Hypothalamus (tissue), 51 donors: ENCODE results near the gene GRM7.

Source experiments
- DNase-seq, 51 donors: peaks; one replicate each; lab custom pipeline; 2025; lab: John Stamatoyannopoulos, UW

Gene GRM7

DNA sequence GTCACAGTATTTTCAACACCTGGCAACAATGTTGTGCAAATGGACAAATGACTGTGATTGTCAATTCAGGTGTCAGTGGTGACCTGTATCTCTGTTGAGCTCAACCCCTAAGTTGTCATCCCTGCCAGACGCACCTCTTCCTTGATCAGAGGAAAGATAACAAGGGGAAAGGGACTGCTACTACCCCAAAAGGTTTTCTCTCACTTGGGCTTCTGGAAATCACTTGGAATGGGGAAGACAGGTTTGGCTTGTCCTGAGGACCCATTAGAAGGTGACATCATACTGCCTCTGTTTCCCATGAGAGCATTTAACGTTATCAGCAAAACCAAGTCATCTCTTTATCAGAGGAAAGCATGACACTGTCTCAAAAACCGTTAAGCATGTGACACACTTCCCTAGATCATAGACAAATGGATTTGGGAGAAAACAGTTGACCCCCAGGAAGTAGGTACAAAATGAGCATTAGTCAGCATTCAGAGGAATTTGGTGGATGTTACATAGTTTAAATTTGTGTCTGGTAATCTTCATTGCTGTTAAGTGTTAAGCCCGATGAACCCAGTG is 769.5 kb downstream of the GRM7 start:
- DNase-seq = no peak

- DNase-seq = peak in 18 of 51 donors; percentile 1 to 29 (median 7)
Observed at GRCh38 chr3:7630925-7631324, 770.0 kb downstream of the GRM7 start.

DNA sequence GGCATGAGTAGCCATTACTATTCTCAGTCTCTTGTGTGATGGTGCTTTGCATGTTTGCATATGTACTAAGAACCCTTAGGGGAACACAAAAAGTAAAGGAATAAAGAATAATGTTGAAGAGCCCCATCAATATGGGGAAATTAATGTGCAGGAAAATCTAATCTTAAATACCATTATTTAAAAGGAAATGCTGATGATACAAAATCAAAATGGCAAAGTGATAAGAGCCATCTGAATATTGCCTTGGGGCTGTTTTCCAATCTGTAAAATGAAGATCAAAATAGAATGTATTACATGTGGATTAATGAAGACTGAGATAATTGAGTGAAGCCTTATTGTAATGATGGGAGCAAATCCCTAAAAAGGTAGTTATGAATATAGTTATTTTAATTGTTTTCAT is 771.4 kb downstream of the GRM7 start:
- DNase-seq = no peak

DNA sequence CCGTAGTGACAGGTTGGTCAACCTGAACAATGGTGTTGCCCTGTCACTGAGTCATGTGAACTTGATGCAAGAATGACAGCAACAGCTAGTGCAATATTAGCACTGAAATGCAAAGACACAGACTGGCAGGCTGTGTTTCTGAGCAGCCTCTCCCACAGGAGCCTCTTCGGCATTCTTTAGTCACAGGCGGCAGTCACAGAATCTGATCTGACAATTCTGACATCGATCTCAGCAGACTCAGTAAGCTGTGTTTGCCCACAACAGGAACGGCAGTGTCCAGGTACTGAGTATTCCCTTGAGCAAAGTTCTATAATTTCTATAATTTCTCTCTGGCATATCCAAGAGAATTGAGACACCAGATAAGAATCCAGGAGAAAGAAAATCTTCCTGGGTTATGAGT is 776.8 kb downstream of the GRM7 start:
- DNase-seq = no peak

DNA sequence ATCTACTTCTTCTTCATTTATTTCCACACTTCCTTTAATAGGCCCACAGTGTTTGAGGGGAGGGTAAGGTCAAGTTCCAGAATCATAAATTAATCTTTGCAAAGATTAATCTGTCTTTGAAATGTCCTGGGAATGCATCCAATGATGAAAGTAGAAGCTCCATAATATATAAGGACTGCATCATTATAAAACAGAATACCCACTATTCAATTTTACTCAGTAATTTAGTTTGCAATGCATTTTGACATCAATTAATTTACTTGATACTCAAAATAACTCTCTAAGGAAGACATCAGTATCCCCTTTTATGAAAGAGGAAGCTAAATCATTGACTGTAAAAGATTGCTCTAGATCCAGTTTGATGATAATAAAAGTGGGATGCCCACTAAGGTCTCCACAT is 777.2 kb downstream of the GRM7 start:
- no peak for DNase-seq

GRCh38 chr3:7640787-7641186 is 779.9 kb downstream of the GRM7 start:
- no peak for DNase-seq

DNA sequence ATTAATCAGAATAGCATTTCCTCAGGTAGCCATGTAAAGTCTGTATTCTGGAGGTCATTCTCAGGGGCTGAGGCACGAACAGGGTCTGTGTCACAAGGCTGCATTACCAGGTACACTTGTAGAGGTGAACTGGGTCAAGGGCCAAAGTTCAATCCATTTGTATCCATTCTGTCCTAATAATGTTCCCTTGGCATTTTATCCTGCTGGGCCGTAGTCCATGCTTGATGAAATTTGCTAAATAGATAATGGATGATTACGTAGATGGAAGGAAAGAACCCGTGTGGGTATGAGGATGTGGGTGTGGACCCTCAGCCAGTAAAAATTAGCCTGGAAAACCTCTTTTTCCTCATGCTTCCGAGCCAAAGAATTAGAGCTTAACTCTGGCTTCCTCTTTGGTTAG is 785.9 kb downstream of the GRM7 start:
- DNase-seq = no peak

DNA sequence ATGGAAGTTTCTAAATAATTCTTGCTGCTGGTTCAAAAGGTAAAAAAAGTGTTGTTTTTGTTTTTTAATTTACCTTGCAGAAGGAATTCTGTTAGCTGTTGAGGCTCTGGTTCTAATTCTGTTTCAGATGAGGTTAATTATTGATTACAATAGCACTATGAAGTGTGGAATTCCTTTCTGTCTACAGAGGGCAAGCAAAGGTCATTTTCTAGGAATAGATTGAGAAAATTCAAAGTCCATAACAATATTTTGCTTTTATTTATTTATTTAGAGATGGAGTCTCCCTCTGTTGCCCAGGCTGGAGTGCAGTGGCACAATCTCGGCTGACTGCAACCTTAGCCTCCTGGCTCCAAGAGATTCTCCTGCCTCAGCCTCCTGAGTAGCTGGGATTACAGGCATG is 789.6 kb downstream of the GRM7 start:
- DNase-seq = no peak

- DNase-seq = peak in 3 of 51 donors; percentile 2 to 39 (median 21)
Observed at GRCh38 chr3:7651274-7651673, 790.4 kb downstream of the GRM7 start.

GRCh38 chr3:7657214-7658112 is 796.5 kb downstream of the GRM7 start:
- DNase-seq = no peak

DNA sequence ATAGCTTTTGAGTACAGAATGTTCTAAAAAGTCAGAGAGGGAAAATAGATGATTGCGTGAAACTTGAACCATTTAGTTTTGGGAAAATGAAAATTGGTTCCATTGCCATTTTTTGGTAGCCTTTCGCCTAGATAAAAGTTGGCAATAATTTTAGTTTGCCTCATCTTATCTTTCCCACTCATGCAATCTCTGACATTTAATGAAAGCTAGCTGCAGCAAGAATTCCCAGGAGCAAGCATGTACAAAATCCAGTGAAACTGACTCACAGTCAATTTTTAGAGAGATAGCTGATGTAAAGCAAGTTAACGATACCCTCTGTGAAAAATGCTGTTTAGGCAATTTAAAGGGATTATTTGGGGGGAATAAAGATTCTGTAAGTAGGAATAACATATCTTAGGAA is 797.4 kb downstream of the GRM7 start:
- DNase-seq = no peak

DNA sequence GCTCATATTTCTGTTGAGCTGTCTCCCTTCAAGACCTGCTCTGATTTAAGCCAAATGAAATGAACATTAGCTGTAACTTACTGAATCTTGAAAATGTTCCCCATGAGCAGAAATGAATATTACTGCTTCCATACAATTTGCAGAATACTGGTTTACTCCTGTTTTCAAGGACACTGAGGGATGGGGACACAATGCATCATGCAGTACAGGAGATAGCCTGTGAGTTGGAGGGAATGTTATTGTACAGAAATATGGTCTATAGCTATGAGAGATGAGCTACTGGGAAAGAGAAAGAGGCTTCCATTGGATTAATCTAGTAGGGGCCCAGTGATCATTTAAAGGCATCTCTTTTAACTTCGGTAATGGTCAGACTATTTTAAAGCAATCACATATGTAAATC is 798.2 kb downstream of the GRM7 start:
- DNase-seq = peak in 1 of 51 donors; percentile 6

DNA sequence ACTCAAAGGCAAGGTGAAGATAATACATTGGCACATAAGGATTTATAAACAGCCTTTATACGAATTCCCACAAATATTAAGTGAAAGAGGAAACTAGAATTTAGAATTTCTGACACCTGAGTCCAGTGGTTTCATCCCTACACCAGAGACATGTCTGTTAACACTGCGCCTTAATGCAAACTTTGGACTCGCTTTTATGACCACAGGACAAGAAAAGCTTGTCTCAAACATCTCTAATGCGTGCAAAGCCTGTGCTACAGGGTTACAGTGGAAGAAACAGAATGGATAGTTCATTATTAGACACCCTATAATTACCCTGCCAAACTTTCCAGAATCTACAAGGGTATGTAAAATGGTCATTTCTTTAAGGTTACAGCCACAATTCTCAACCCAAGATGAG is 802.9 kb downstream of the GRM7 start:
- no peak for DNase-seq

DNA sequence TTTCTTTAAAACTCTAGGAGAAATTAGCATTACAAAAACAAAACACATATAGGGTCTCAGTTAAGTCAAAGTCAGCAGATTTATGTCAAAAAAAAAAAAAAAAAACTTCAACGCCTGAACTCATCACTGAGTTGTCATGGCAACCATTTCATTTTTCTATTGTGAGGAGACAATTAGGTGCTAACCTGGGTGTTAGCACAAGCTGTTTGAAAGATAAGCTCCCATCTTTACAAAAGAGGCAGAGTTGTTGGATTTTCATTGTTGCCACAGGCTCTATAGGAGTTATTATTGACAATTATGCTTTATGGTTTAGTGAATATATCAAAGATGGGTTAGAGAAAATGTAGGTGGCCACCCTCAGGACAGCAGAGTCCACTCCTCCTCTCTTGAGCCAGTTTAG is 806.9 kb downstream of the GRM7 start:
- no peak for DNase-seq

DNA sequence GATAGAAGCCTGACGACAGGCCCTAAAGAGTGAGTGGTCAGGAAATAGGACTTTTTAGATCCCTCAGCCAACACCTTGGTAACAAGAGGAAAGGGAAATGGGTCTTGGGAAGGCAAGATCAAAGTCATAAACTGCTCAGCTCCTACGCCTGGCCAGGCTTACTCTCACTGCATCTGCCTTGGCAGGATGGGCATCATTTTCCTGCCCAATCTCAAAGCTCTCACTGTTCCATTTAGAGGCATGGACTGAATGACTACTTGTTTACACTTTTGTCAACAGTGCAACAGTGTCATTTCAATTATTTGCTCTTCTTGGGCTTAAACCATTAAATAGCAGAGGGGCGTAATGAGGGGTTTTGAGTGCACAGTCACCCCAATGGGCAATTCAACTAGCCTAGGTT is 808.7 kb downstream of the GRM7 start:
- peak in 21 of 51 donors; percentile 1 to 58 (median 25) for DNase-seq

DNA sequence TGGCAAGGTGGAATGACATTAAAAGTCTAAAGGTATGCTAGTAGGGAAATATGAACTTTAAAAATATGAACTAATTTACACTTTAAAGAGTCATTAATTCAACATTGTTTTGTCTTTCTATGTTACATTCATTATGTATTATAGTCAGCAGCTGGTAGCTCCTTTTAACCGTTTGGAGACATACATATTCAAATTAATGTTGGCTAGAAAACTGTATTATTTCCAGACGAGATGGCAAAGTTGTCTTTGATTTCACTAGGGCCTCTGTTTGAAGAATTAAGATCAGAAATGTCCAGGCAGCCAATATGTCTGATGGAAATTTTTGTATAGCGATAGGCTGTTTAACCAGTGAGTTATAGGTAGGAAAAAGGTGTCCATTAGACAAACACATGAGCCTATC is 817.6 kb downstream of the GRM7 start:
- no peak for DNase-seq

GRCh38 chr3:7682822-7683229 is 821.9 kb downstream of the GRM7 start:
- peak in 1 of 51 donors; percentile 9 for DNase-seq

DNA sequence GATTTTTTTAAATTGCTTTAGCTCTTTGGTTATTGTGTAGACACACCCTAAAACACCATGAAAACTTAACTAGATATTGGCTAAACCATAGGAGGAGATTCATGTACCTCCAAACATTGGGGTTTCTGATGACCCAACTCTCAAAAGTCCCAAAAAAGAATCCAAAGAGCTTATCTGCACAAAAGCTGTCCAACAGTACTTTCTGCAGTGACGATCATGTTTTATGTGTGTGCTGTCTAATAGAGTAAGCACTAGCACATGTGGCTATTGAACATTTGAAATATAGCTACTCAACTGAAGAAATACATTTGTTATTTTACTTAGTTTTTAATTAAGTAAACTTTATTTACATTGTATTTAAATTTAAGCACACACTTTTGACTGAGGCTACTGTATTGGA is 822.5 kb downstream of the GRM7 start:
- no peak for DNase-seq

DNA sequence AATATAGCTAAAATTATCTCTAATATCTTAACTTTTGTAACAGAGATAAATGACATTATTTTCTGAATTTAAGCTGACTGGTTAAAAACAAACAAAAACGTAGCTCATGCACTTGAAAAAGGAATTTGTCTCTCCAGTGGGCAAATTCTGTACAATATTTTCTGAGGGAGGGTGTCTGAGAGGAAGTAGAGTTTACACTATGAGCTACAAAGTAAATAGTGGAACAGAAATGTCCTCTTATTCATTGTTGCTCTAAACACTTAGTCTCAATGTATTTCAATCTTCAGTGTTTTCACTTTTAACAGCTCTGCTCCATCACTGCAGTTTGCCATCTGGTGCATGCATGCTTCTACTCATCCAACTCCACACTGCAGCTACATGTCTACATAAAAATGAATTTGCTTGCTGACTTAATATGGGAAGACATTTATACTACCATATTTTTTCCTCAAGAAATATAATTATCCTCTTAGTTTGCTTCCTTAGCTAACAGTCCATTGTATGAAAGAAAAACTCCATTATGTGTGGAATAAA is 823.3 kb downstream of the GRM7 start:
- DNase-seq = no peak

DNA sequence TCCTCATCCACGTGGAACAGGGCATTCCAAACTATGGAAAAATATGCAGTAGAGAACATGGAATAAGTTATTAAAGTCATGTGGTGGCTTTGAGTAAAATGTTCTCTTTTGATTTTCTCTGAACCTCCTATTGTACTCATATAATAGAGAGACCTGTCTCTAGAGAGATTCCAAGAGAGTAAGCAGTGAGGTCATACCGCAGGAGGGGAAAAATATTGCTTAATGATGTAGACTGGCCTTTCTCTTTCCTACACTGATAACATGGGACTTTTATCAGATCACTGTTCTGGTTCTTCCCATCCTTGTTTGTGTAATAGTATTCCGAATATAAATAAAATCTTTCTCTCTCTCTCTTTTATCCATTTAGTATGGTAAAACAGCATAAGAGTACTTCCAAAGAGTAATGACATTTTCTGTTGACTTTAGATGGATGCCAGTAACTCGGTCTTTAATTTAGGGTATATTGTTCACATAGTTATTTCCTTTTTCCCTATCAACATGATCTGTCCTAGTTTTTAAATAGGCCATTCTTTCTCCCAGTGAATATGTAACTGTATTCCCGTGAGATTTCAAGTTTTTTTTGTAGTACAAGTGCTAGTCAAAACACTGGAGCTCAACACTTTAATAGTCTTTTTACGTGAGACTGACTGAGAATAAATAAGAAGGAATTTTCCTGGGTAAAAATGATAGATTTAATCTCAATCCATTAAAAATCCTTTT is 826.7 kb downstream of the GRM7 start:
- no peak for DNase-seq

DNA sequence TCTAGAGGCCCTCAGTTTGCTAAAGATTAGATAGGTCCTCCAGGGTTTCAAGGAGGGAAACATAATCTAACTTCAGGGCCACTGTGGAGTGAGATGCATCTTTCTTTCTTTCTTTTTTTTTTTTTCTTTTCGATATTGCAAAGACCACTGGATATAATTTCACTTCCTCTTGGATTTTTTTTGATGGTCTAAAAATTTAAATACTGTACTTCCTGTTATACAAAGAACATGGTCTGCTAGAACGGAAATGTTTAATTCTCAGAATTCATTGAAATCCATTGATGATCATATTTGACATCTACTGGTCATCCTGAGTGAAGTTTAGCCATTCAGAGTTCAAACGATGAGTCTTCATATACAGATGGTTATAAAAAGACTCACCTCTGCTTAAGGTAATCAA is 832.0 kb downstream of the GRM7 start:
- DNase-seq = no peak
